ENCODE results near the gene NR2F1. TPM values are rescaled to one million over a fixed set of nuclear protein-coding genes. Genes with fewer than 3 reads are reported as not detected.

The NR2F1 gene
- polyA plus RNA-seq, 3 donors, result 189 to 216 (median 200) TPM

DNA sequence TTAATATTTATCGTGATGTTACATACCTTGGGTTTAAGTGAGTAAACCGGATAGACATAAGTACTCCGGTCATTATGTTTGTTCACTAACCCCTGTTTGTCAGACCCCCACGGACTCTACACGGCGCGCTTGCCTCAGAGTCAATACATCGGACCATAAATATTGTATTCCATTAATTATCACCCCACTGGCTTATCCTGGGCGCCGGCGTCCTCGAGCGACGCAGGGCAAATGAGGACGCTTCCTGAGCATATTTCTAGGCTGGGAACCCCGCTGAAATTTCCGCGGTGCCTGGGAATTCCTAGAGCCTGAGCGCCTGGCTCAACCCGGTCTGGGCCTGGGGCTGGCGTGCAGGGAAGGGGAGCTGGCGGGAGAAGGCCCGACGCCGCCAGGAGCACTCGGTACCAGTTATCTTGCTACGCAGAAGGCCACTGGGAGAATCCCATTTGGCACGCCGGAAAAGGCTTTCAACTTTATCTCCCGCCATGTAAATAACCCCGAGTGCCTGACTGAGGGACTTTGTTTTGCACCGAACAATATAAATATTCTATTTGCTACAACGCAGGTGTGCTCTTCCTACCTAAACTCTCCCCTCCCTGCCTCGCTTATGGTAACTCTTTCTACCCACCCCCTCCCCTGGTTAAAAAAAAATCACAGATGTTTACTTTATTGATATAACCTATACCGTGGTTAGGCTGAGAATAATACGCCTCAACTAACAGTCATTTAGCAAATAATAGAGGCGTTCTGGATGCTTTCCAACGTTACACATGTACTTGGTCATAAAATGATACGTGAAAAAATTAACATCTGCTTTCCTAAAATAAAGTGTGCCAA lies 19.4 kb downstream of the NR2F1 start:
- DNase-seq (ENCODE audit: low read depth in 3 of 3, low spot score in 2 of 3), result no peak

DNA sequence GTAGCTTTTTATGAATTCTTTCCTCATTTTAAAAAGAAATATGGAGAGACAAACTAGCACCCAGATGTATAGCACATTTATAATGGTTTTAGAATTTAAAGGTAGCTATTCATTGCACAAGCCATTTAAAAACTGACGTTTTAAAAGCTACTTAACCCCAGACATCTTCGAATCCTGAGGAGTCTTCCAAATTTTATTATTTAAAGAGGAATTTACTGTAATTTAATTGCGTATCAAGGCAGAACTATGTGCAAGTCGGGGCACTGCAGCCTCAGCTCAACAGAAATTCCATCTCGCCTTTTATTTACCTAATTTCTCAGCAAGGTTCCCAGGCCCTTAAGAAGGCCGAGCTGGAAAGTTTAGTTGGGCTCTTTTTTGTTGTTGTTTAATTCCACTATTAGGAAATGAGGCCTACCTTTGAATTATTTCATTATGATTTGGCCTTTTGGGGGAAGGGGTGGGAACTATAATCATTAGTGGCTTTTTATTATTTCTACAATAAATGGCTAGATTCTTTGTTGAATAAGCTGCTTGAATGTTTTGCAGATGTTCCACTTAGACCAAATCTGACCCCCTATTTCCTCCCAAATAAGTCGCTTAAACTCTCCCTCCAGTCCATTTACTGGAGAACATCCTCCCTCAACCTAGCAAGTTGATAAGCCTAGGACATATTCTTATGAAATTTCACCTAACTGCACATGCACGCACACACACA lies 20.2 kb downstream of the NR2F1 start:
- no peak for DNase-seq (ENCODE audit: low read depth in 3 of 3, low spot score in 2 of 3)

DNA sequence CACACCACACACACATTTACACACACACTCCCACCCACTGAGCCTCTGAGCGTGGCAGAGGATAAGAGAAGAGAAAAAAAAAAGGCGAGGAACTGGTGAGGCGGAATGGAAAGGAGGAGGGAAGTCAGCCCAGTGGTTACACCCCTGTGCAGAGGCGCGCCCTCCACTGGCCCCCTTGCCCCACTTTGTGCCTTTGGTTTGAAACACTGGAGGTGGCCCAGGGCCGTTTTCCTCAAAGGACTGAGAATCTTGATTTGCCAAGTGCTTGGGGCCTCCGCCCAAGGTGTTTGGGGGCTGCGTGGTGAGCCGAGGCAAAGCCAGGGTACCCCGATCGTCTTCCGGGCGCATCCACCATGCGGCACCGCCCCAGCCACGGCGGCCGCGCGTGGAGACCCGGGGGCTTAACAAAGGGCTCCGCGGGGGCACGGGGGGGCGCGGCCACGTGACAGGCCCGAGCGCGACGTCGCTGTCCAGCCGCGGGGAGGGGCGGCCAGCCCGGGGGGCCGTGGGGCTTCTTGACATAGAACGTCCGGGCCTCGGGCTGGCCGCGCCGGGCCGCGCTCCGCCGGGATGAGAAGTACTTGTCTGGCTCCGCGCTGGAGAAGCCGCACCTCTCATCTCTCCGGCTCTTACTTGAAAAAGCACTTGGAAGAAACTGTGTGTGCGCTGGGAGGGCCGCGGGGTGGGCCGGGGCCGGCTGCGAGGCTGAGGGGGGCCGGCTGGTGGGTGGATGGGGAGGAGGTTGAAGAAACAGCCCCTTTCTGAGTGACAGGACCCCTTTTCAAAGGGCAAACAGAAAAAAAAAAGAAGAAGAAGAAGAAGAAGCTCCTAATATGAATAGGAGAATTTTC lies 21.0 kb downstream of the NR2F1 start:
- no peak for DNase-seq (ENCODE audit: low read depth in 3 of 3, low spot score in 2 of 3)

DNA sequence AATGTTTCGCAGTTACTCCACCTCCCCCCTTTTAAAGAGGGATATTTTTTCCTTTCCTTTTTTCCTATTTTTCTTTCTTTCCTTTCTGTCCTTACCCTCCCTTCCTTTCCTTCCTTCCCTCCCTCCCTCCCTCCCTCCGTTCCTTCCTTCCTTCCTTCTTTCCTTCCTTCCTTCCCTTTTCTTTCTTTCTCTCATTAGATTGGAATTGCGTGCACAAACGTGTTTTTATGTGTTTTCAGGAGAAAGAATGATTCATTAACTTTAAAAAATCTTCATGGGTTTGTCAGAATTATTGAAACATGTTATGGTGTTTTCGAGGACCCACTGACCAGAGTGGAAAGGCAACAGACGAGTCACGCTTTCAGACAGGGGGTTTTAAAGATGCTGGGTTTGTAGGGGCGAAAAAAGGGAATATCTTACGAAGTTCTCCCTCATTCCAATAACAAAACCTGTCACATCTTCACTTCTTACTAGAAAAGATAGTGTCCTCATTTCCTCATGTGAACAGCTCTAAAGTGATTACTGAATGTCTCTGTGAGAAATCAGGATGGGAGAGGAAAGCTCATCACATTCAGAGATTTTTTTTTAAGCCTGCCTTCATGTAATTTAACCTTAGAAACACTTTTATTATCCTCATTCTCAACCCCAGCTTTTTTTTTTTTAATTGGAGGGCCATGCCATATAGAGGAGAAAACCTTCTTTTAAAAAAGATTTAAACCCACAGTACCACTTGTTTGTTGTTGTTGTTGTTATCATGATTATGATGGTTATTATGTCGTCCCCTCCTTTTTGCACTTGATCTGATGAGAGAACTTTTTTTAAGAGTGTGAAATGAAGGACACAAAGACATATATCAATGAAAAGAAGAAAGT lies 21.9 kb downstream of the NR2F1 start:
- no peak for DNase-seq (ENCODE audit: low read depth in 3 of 3, low spot score in 2 of 3)

DNA sequence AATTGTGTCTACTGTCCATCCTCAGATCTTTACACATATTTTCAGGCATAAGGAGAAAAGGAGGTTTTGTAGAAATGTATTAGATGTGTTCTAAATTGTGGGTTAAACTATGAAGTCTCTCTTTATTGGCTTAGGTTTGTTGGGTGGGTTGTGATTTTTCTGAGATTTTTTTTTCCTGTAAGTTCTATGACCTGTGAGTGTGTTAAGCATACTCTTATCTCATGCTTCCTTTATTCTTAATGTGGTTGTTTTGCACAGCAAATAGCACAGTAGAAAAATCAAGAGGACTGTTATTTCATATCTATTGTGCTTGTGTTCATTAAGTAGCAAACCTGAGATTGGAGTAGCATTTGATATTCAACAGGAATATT lies 23.3 kb downstream of the NR2F1 start:
- no peak for DNase-seq (ENCODE audit: low read depth in 3 of 3, low spot score in 2 of 3)

DNA sequence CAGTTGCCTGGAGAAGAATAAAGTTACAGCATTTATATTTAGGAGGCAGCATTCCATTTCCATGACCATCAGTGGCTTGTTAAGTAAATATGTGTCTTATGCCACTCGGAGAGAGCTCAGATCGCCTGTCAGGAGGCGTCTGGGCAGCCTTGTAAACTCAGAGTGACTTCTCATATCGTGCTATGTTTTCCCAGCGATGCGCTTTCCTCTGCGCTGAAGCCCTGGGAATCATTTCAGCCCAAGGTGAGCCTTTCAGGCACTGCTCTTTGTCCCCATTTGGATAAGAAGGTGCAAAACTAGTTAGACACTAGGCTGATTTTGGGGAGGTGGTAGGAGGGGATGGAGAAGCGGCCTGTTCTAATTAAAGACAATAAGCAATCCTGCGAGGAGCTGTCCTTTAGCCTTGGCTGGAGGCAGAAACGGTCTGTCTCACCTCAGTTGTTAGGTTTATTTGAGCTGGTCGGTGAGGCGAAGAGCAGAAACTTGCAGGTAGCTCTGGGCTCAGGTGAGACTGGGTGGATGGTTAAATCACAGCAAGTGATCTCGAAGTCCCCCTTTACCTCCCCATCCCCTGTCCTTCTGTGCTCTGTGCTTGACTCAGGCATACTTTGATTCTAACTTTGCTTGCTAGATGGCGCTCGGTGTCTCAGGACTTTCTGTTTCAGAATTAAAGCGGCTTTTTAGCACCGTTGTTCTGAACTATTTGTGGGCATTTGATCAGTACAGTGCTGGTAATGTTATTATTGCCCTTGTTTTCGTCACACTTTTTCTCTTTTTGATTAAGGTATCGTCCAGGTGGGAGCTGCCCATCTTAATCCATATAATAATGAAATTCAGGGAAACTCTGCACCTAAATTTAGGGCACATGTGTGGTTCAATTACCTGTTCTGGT lies 24.6 kb downstream of the NR2F1 start:
- DNase-seq (ENCODE audit: low read depth in 3 of 3, low spot score in 2 of 3), result no peak

DNA sequence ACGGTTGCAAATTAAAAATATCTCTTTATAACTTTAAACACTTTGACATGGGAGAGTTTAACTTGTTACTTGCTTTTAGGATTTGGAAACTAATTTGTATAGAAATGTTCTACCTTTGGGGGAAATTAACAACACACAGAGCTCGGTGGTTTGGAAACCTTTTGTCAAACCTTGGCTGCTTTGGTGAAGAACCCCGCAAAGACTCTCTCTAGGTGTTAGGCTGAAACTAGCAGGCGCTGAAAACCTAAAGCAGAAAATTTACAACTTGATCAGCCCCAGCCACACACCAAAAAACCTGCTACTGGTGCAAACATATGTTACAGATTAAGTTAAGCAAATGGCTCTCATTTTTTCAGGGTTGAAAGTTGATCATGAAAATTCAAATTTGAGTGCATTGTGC lies 25.8 kb downstream of the NR2F1 start:
- no peak for DNase-seq (ENCODE audit: low read depth in 3 of 3, low spot score in 2 of 3)

DNA sequence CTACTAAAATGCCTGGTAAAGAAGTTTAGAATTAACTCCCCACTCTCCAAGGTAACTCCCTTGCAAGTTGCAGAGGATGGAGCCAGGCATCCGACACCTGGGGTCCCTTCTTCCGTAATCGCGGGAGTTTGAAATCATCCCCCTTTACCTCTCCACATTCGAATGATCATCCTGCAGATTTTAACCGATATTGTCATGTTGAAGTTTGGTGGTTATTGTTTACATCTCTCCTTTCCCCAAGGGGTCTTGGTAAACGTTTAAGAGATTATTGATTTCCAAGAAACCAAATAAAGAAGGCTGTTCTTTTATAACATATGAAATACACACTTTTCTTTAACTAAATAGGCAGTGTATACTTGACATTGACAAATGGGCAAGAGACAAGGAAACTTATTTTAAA lies 26.7 kb downstream of the NR2F1 start:
- DNase-seq (ENCODE audit: low read depth in 3 of 3, low spot score in 2 of 3), result no peak

DNA sequence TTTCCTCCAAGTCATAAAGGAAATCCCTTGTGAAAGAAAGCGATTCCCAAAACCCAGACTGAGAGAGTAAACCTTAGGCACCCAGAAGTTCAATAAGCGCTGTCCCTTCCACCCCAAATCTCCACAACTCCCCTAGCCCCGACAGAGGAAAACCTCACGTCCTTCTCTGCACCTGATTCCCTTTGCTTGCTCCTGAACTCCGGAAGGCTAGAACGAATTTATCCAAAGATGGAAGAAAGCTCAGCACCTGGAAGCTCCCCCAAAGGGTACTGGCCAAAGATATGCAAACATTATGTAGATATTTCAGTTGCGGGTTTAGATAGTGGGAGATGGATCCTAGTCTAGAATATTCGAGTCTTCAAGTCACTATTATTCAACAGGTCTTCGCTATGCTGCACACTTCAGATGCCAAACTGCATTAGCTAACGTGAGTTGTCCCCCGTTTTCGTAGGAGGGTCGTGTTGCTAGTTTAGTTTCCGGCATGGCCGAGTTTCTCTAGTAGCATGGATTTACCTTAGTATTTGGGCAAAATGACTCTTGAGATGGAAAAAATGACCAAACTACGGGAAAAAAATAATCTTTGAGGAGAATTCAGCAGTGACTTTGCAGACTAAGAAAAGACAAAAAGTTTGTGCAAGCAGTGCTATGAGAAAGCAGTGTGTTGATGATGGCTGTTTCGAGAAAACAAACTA lies 27.7 kb downstream of the NR2F1 start:
- DNase-seq (ENCODE audit: low read depth in 3 of 3, low spot score in 2 of 3), result no peak

DNA sequence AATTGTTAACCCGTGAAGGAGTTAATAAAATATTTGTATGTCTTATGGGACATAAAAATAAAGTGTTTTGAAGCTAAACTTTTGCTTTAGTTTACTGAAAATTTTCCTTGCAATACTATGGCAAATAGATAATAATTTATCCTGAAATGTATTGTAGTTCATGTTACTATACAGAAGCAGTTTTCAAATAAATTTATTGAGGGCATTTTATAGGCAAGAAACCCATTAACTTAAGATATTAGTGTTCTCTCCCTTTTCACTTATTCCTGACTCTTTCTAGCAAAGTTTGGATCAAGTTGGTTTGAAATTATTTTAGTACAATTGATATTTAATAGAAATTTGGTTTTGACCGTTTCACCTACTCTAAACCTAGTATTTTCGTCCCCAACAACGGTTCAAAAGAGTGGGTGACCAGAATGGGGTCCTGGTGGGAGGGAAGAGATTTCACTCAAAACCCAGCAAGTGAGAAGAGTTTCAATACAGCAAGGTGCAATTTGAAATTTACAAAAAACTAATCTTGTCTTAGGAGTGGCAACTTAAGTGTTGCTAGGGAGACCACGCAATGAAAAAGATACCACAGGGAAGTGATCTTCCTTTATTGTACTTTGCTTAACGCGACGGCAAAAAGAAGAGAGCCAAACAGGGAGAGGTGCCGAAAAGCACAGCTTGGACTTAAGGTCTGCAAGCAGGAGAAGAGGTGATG lies 28.4 kb downstream of the NR2F1 start:
- no peak for DNase-seq (ENCODE audit: low read depth in 3 of 3, low spot score in 2 of 3)

DNA sequence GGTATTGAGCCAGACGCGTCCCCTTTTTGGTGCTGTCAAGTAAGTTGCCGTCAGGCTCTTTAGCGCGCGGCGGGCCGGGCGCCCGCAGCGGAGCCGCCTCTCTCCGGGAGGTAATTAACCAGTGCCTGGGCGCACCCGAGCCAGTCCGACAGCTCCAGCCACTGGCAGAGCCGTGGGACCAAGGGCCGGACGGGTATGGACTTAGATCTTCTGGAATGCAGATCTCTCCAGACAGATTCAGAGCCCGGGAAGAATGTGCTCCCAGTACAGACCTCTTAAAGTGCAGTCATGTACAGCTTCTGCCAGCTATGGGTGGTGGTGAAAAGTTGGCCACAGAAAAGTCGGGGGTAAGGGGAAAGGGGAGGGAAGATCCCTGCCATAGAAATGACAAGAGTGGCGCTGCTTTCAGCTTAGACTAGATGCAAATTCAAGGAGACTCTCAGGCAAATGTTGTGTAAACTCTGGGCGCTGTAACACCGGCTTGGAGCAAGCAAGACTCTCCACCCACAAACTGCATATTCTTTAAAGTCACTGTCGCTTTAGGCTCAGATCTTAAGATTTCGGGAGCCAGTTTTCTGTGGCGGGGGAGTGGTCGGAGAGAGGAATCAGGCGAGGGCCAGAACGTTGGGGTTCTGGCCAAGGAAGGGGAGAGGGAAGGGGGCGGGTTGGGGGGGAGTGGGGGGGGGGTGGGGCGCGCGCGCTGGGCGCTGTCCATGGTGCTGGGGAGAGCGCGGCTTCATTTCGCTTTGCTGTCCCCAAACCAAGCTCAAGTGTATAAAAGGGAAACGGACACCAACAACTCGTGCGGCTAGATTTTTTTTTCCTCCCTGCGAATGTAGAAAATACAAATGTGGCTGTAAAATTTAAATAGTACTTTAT lies 29.2 kb downstream of the NR2F1 start:
- DNase-seq (ENCODE audit: low read depth in 3 of 3, low spot score in 2 of 3), result no peak

DNA sequence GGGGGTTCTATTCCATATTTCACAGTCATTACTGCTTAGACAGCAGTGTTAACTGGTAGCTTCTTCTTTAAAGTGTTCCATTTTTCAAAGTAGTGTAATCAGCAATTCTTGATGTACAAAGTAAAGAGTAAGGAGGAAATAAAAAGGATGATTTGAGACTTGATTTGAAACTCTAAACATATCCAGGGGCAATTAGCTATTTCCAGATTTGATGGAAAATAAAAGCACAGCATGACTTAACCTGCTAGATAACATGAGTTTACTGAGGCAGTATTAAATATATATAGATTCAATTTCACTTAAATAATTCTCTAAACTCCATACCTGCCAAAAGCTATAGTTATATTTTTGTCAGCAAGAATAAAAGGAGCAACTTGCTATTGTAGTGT lies 29.8 kb downstream of the NR2F1 start:
- DNase-seq (ENCODE audit: low read depth in 3 of 3, low spot score in 2 of 3), result no peak

DNA sequence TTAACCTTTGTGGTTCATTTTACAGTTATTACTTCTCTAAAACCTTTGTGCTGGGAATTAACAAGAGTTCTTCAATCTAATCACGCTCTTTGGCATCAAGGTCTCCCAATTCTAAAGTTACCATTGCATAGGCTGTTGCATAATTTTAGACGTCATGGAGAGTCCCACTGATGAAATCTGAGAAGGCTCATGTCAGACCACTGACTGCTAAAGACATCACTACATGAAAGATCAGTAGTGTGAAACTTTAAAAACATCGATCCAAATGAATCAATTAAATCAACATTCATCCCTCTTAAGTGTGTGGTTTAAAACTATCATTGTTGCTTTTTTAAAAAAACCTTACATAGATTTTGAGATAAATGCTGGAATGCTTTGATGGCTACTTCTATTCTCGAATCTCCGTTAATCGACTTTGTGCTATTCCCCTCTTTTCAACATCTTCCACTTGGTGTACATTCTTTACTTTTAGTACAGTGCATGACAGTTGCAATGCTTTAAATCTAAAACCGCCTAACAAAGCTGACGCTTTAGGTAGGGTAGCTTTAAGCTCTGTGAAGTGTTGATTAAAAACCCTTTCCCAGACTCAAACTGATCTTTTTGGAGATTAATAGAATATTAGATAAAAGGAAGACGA lies 33.6 kb downstream of the NR2F1 start:
- no peak for DNase-seq (ENCODE audit: low read depth in 3 of 3, low spot score in 2 of 3)

DNA sequence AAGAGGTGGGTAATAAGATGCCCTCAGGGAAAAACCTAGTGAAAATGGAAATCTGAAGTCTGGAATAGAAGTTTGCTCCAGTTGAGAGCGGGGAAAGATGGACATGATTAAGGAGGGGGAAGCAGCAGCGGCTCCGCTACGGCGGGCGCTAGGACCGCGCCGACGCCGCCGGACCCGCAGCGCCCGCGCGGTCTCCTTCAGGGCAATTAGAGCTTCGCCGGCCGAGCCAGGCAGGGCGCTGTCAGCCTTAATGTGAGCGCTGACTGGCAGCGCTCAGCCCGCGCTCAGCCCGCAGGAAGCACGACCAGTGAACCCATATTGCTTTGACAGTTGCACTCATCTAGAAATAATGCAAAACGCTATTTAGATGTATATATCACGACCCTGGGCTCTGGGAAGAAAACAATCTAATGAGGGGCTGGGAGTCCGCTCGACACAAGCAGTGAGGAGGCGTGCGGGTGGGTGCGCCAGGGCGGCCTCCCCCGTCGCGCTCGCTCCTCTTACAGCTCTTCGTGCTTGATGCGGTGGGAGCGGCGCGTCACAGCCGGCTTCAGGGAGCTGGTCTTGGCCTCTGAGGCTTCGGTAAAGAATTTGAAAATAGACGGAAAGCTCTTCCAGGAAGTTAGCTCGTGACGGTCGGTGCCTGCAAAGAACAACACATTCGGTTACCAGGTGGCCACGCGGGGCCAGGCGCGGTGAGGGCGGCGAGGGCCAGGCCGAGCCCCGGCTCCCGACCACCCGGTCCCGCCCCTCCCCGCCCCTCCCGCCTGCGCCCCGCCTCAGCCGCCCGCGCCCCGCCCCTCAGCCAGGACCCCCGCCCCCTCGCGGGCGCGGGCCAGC lies 37.7 kb downstream of the NR2F1 start:
- DNase-seq (ENCODE audit: low read depth in 3 of 3, low spot score in 2 of 3), result no peak

DNA sequence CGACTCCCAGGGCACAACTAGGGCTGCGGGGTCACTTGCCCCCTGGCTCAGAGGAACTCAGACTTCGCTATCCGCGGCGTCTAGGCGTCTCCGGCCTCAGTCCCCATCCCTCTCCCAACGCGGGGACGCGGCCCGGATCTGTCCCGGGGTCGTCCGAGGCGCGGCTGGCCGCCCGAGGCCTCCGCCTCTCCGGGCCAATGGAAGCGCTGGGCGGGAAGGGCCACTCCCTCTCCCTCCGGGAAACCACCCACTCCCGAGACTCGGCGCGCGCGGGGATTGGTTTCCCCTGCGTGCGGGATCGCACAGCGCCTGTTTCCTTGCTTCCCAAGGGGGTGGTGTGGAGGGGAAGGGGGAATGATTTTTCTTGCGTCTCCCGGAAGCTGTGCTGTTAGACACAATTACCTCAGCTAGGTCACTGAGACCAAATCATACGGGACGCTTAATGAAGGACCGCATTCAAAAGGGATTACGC lies 38.3 kb downstream of the NR2F1 start:
- no peak for DNase-seq (ENCODE audit: low read depth in 3 of 3, low spot score in 2 of 3)

All from right renal cortex interstitium (tissue), 3 donors.